HL-60 (cell line): ENCODE results near the gene RASSF9.

Source experiments
- CTCF ChIP-seq: IDR thresholded peaks from one replicate; pipeline ENCODE4 v1.5.1; 2011; ENCODE audit warnings: low read length, control low read depth, inconsistent platforms; ENCODE audit not compliant: insufficient read depth
- GABPA ChIP-seq: IDR thresholded peaks from 2 replicates; pipeline ENCODE4 v1.6.1; 2012; ENCODE audit warnings: low read depth
- POLR2AphosphoS5 ChIP-seq: IDR thresholded peaks from 2 replicates; pipeline ENCODE4 v1.6.1; 2012; ENCODE audit warnings: low read depth
- REST ChIP-seq: IDR thresholded peaks from 2 replicates; pipeline ENCODE4 v1.6.1; 2012; ENCODE audit warnings: low read depth; ENCODE audit not compliant: insufficient replicate concordance
- SPI1 ChIP-seq: IDR thresholded peaks from 2 replicates; pipeline ENCODE4 v1.6.1; 2012; ENCODE audit warnings: low read depth, mild to moderate bottlenecking, borderline replicate concordance

- TF ChIP-seq CTCF (no peak), REST (no peak), SPI1 (no peak), POLR2AphosphoS5 (no peak), GABPA (no peak)
These were observed 4.8 kb downstream of the RASSF9 start for GRCh38 chr12:85831327-85831990.
